CD8-positive, alpha-beta memory T cell (primary cell): Measurements from ENCODE around the gene VSTM2L. TPM values are rescaled to one million over a fixed set of nuclear protein-coding genes. Genes with fewer than 3 reads are reported as not detected.

ENCODE experiments used
- CTCF ChIA-PET: fragments of 350-600 bp; sonication (Branson Sonifier 250); formaldehyde crosslinking; loops from one replicate; lab custom pipeline; 2021; ENCODE audit warnings: antibody characterized with exemption; lab: Charles Lee
- POLR2A ChIA-PET: fragments of 350-600 bp; sonication (Branson Sonifier 250); formaldehyde crosslinking; loops from one replicate; lab custom pipeline; 2021; ENCODE audit warnings: antibody characterized with exemption; lab: Charles Lee
- DNase-seq, 5 donors: peaks; one replicate each; pipeline versions ENCODE4 v3.0.0 to v3.0.0-alpha.2; 2020 to 2022; ENCODE audit warnings: mixed read lengths in 1 of 5
- H3K27ac ChIP-seq: one replicate; pipeline ENCODE4 v1.7.0; 2013; ENCODE audit warnings: low read depth, mild to moderate bottlenecking, low read length, moderate library complexity
- H3K27me3 ChIP-seq: 2 replicates; pipeline ENCODE4 v1.7.0; 2013; ENCODE audit warnings: low read length, mild to moderate bottlenecking; ENCODE audit not compliant: insufficient read depth, poor library complexity, severe bottlenecking
- H3K36me3 ChIP-seq: 2 replicates; pipeline ENCODE4 v1.7.0; 2013; ENCODE audit warnings: mild to moderate bottlenecking, low read length, moderate library complexity; ENCODE audit not compliant: insufficient read depth
- H3K4me1 ChIP-seq: 2 replicates; pipeline ENCODE4 v1.7.0; 2013; ENCODE audit warnings: mild to moderate bottlenecking, low read length, moderate library complexity; ENCODE audit not compliant: insufficient read depth
- H3K4me3 ChIP-seq: 2 replicates; pipeline ENCODE4 v1.7.0; 2013; ENCODE audit warnings: mild to moderate bottlenecking, low read length
- H3K9me3 ChIP-seq: 2 replicates; pipeline ENCODE4 v1.7.0; 2013; ENCODE audit warnings: mild to moderate bottlenecking, low read length
- H3K27ac Mint-ChIP-seq, 8 donors: one replicate each; pipeline ENCODE4 v1.8.0; 2020 to 2021; ENCODE audit warnings: mixed read lengths in 8 of 8, mild to moderate bottlenecking in 6 of 8, inconsistent platforms in 3 of 8, moderate library complexity in 3 of 8
- H3K27me3 Mint-ChIP-seq, 2 donors: one replicate each; pipeline ENCODE4 v1.8.0; 2020 to 2021; ENCODE audit warnings: mixed read lengths in 2 of 2, mild to moderate bottlenecking in 1 of 2, moderate library complexity in 1 of 2
- H3K36me3 Mint-ChIP-seq, 3 donors: one replicate each; pipeline ENCODE4 v1.8.0; 2020 to 2021; ENCODE audit warnings: mixed read lengths in 3 of 3, inconsistent platforms in 1 of 3, mild to moderate bottlenecking in 1 of 3
- H3K4me1 Mint-ChIP-seq, 3 donors: one replicate each; pipeline ENCODE4 v1.8.0; 2020 to 2021; ENCODE audit warnings: mixed read lengths in 3 of 3, inconsistent platforms in 1 of 3, mild to moderate bottlenecking in 1 of 3
- H3K4me3 Mint-ChIP-seq, 7 donors: one replicate each; pipeline ENCODE4 v1.8.0; 2020 to 2021; ENCODE audit warnings: mixed read lengths in 7 of 7, mild to moderate bottlenecking in 6 of 7, moderate library complexity in 4 of 7, inconsistent platforms in 2 of 7
- H3K9me3 Mint-ChIP-seq, 5 donors: one replicate each; pipeline ENCODE4 v1.8.0; 2020 to 2022; ENCODE audit warnings: mixed read lengths in 5 of 5, mild to moderate bottlenecking in 3 of 5, moderate library complexity in 2 of 5, inconsistent platforms in 1 of 5
- polyA plus RNA-seq: library from polyadenylated mRNA; unstranded; fragments of 300-500 nt; fragmentation: Illumina TruSeq; gene quantifications from one replicate; pipeline ENCODE4 v1.2.3, GENCODE V29; 2021
- total RNA-seq, 2 experiments: library from RNA; stranded (reverse); gene quantifications; one replicate each; pipeline ENCODE4 v1.2.3, GENCODE V29; 2021

VSTM2L gene
- total and polyA plus RNA-seq, 3 experiments from 2014 or later: not detected

GRCh38 chr20:37907677-37908401 is 4.9 kb downstream of the VSTM2L start:
- Mint-ChIP-seq H3K27me3 (peaks cover 32 to 69% of the 10 kb centered on the region in 2 donors), H3K4me1 (peaks cover 5 to 10% (median 8%) of the 10 kb centered on the region in 3 donors), H3K27ac (no peak overlapping the region)

GRCh38 chr20:37911261-37911660 is 8.3 kb downstream of the VSTM2L start:
- DNase-seq: no peak
- Mint-ChIP-seq H3K4me3 (no peak overlapping the region), H3K27me3 (peaks cover 24 to 58% of the 10 kb centered on the region in 2 donors), H3K27ac (no peak overlapping the region), H3K4me1 (peaks cover 9 to 15% (median 12%) of the 10 kb centered on the region in 3 donors), H3K36me3 (no peaks in the 10 kb centered on the region), H3K9me3 (no peaks in the 10 kb centered on the region)
- H3K4me3 ChIP-seq: no peak overlapping the region
- CTCF ChIA-PET: no interaction called here
- H3K4me1 ChIP-seq: peaks cover 7% of the 10 kb centered on the region
- H3K36me3 ChIP-seq: no peaks in the 10 kb centered on the region
- peaks cover 14% of the 10 kb centered on the region for H3K27me3 ChIP-seq
- H3K9me3 ChIP-seq: no peaks in the 10 kb centered on the region
- H3K27ac ChIP-seq: no peak overlapping the region
- POLR2A ChIA-PET: no interaction called here

More at GRCh38 chr20:37907677-37908401, 4.9 kb downstream of the VSTM2L start:
- no peaks in the 10 kb centered on the region for H3K4me1 ChIP-seq
- H3K4me3 Mint-ChIP-seq: no peak overlapping the region
- POLR2A ChIA-PET: no interaction called here
- H3K9me3 Mint-ChIP-seq: peaks cover 0 to 3% (median 0%) of the 10 kb centered on the region in 5 donors
- H3K4me3 ChIP-seq: no peak overlapping the region
- DNase-seq: no peak
- CTCF ChIA-PET: no interaction called here
- no peaks in the 10 kb centered on the region for H3K9me3 ChIP-seq
- H3K36me3 Mint-ChIP-seq: no peaks in the 10 kb centered on the region
- H3K36me3 ChIP-seq: no peaks in the 10 kb centered on the region
- H3K27ac ChIP-seq: no peak overlapping the region
- H3K27me3 ChIP-seq: peaks cover 9% of the 10 kb centered on the region

- H3K36me3 Mint-ChIP-seq: no peaks in the 10 kb centered on the region
- Histone ChIP-seq H3K27me3 (peaks cover 10% of the 10 kb centered on the region), H3K4me1 (peaks cover 7% of the 10 kb centered on the region), H3K36me3 (no peaks in the 10 kb centered on the region), H3K27ac (no peak overlapping the region), H3K9me3 (no peaks in the 10 kb centered on the region), H3K4me3 (no peak overlapping the region)
- H3K9me3 Mint-ChIP-seq: no peaks in the 10 kb centered on the region
- ChIA-PET CTCF (no interaction called here), POLR2A (no interaction called here)
- H3K27me3 Mint-ChIP-seq: peaks cover 21 to 58% of the 10 kb centered on the region in 2 donors
- H3K4me3 Mint-ChIP-seq: no peak overlapping the region
- no peak overlapping the region for H3K27ac Mint-ChIP-seq
- no peak for DNase-seq
- peaks cover 9 to 15% (median 15%) of the 10 kb centered on the region in 3 donors for H3K4me1 Mint-ChIP-seq
Observed at GRCh38 chr20:37911838-37912281, 8.9 kb downstream of the VSTM2L start.

GRCh38 chr20:37912874-37913273 is 9.9 kb downstream of the VSTM2L start:
- no peaks in the 10 kb centered on the region for H3K36me3 ChIP-seq
- DNase-seq: no peak
- peaks cover 9 to 15% (median 15%) of the 10 kb centered on the region in 3 donors for H3K4me1 Mint-ChIP-seq
- no peak overlapping the region for H3K27ac Mint-ChIP-seq
- no peak overlapping the region for H3K4me3 ChIP-seq
- H3K9me3 ChIP-seq: no peaks in the 10 kb centered on the region
- H3K27me3 ChIP-seq: peaks cover 10% of the 10 kb centered on the region
- no peak overlapping the region for H3K4me3 Mint-ChIP-seq
- no peaks in the 10 kb centered on the region for H3K9me3 Mint-ChIP-seq
- H3K36me3 Mint-ChIP-seq: no peaks in the 10 kb centered on the region
- peaks cover 7% of the 10 kb centered on the region for H3K4me1 ChIP-seq
- ChIA-PET POLR2A (no interaction called here), CTCF (no interaction called here)
- H3K27me3 Mint-ChIP-seq: peaks cover 21 to 54% of the 10 kb centered on the region in 2 donors
- no peak overlapping the region for H3K27ac ChIP-seq

- DNase-seq: no peak
- ChIA-PET POLR2A (no interaction called here), CTCF (no interaction called here)
- Mint-ChIP-seq H3K9me3 (no peaks in the 10 kb centered on the region), H3K4me3 (peak overlapping the region in 3 of 7 donors; percentile 12 to 75 (median 32)), H3K4me1 (peaks cover 9 to 15% (median 15%) of the 10 kb centered on the region in 3 donors), H3K27me3 (peaks cover 15 to 53% of the 10 kb centered on the region in 2 donors), H3K36me3 (no peaks in the 10 kb centered on the region), H3K27ac (peak overlapping the region in 1 of 8 donors; percentile 4)
- no peak overlapping the region for H3K4me3 ChIP-seq
- H3K27me3 ChIP-seq: peaks cover 10% of the 10 kb centered on the region
- H3K36me3 ChIP-seq: no peaks in the 10 kb centered on the region
- no peak overlapping the region for H3K27ac ChIP-seq
- no peaks in the 10 kb centered on the region for H3K9me3 ChIP-seq
- H3K4me1 ChIP-seq: peaks cover 7% of the 10 kb centered on the region
Observed at GRCh38 chr20:37913567-37914366, 10.8 kb downstream of the VSTM2L start.

- Histone ChIP-seq H3K27me3 (peaks cover 10% of the 10 kb centered on the region), H3K4me3 (peak overlapping the region; percentile 28), H3K9me3 (no peaks in the 10 kb centered on the region), H3K4me1 (peaks cover 7% of the 10 kb centered on the region), H3K27ac (no peak overlapping the region), H3K36me3 (no peaks in the 10 kb centered on the region)
- CTCF ChIA-PET: no interaction called here
- Mint-ChIP-seq H3K27me3 (peaks cover 12 to 48% of the 10 kb centered on the region in 2 donors), H3K27ac (peak overlapping the region in 1 of 8 donors; percentile 4), H3K36me3 (no peaks in the 10 kb centered on the region), H3K4me3 (peak overlapping the region in 5 of 7 donors; percentile 12 to 77 (median 54)), H3K9me3 (no peaks in the 10 kb centered on the region), H3K4me1 (peaks cover 9 to 15% (median 15%) of the 10 kb centered on the region in 3 donors)
- no peak for DNase-seq
- POLR2A ChIA-PET: no interaction called here
Observed at GRCh38 chr20:37914367-37914671, 11.4 kb downstream of the VSTM2L start.

GRCh38 chr20:37914672-37915433 is 11.9 kb downstream of the VSTM2L start:
- peak in 2 of 5 donors; percentile 17 to 26 for DNase-seq
- H3K27me3 ChIP-seq: peaks cover 10% of the 10 kb centered on the region
- H3K27ac ChIP-seq: no peak overlapping the region
- H3K9me3 Mint-ChIP-seq: no peaks in the 10 kb centered on the region
- H3K27me3 Mint-ChIP-seq: peaks cover 13 to 46% of the 10 kb centered on the region in 2 donors
- H3K9me3 ChIP-seq: no peaks in the 10 kb centered on the region
- H3K4me3 Mint-ChIP-seq: peak overlapping the region in 5 of 7 donors; percentile 53 to 77 (median 71)
- H3K36me3 ChIP-seq: no peaks in the 10 kb centered on the region
- peak overlapping the region; percentile 28 for H3K4me3 ChIP-seq
- H3K27ac Mint-ChIP-seq: peak overlapping the region in 4 of 8 donors; percentile 62 to 92 (median 82)
- no peaks in the 10 kb centered on the region for H3K36me3 Mint-ChIP-seq
- peaks cover 9 to 15% (median 15%) of the 10 kb centered on the region in 3 donors for H3K4me1 Mint-ChIP-seq
- POLR2A ChIA-PET: interaction anchor here (0.6 kb wide), 1 partner anchor 374 kb away, joined by 3 read pairs; no protein-coding TSS in a partner anchor
- H3K4me1 ChIP-seq: peaks cover 7% of the 10 kb centered on the region
- CTCF ChIA-PET: interaction anchor here (0.9 kb wide), 1 partner anchor 10 kb away, joined by 3 read pairs; no protein-coding TSS in a partner anchor
